ENCODE measurements around the gene RHOBTB1. TPM values are rescaled to one million over a fixed set of nuclear protein-coding genes. Genes with fewer than 3 reads are reported as not detected.

Gene RHOBTB1
- polyA plus RNA-seq, 3 donors from 2014 or later = 0.04 to 0.64 TPM; not detected in 1

DNA sequence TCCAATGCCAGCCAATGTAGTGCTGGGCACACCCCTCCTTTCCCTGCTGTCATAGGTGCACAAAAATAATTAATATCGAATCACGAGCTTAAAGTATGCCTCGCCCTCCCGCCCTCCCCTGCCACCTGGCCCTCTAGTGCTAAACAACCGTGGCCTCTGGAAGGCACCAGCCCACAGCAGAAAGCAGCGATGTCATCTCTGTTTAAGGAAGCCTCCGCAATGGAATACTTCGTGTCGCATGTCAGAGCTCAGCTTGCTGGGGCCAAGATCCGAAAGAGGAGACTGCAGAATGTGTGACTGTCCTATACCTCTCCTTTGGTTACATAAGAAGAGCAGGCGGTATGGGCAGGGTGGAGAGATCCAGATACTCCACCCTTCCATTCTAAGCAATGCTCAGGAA lies 71.5 kb downstream of the RHOBTB1 start:
- peaks cover 0 to 2% (median 0%) of the 10 kb centered on the region in 6 donors for H3K9me3 Mint-ChIP-seq
- no peak overlapping the region for H3K27ac Mint-ChIP-seq
- peaks cover 0 to 2% (median 0%) of the 10 kb centered on the region in 3 donors for H3K27me3 Mint-ChIP-seq (ENCODE audit: low read depth in 3 of 3)
- no peak for DNase-seq
- no peak overlapping the region for H3K4me3 Mint-ChIP-seq
- H3K36me3 Mint-ChIP-seq = no peaks in the 10 kb centered on the region
- no peaks in the 10 kb centered on the region for H3K4me1 Mint-ChIP-seq

- Mint-ChIP-seq H3K4me3 (no peak overlapping the region), H3K27me3 (ENCODE audit: low read depth in 3 of 3) (peaks cover 0 to 2% (median 0%) of the 10 kb centered on the region in 3 donors), H3K4me1 (no peaks in the 10 kb centered on the region), H3K9me3 (peaks cover 0 to 2% (median 0%) of the 10 kb centered on the region in 6 donors), H3K27ac (no peak overlapping the region), H3K36me3 (no peaks in the 10 kb centered on the region)
- no peak for DNase-seq
Measured at GRCh38 chr10:60871215-60871614, 72.8 kb downstream of the RHOBTB1 start.

DNA sequence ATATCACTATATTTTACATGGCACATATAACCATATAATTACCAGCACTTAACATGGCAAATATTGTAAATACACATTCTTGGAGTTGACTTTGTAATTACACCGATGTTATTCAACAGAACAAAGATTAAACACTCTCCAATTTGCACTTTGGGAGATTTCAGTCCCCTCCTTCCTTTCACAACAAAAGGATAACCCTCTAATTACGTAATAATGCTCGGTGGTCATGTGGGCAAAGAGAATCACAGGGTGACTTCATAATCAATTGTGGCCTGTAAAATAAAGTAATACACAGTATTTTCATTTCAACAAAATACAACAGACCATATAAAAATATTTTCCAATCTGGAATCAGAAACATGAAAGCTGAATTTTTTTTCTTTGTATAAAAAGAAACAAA lies 73.2 kb downstream of the RHOBTB1 start:
- H3K9me3 Mint-ChIP-seq = peaks cover 0 to 2% (median 0%) of the 10 kb centered on the region in 6 donors
- H3K27me3 Mint-ChIP-seq (ENCODE audit: low read depth in 3 of 3) = peaks cover 0 to 4% (median 0%) of the 10 kb centered on the region in 3 donors

DNA sequence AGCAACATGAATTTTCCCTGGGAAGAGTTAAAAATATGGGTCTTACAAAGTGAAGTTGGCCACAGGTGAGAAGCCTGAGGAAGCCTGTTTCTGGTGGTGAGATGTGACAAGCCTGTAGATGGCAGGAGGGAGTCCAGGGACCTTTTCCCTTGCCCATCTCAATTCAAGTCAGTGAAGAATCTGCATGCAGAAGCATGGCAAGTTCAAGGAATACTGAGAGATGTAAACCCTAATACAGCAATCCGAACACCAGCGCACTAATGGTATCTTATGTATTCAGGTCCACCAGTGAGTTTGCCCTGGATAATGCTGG lies 73.6 kb downstream of the RHOBTB1 start:
- H3K36me3 Mint-ChIP-seq = no peaks in the 10 kb centered on the region
- DNase-seq = no peak
- H3K27me3 Mint-ChIP-seq (ENCODE audit: low read depth in 3 of 3) = peaks cover 0 to 4% (median 0%) of the 10 kb centered on the region in 3 donors
- H3K4me1 Mint-ChIP-seq = no peaks in the 10 kb centered on the region
- no peak overlapping the region for H3K4me3 Mint-ChIP-seq
- H3K27ac Mint-ChIP-seq = no peak overlapping the region
- H3K9me3 Mint-ChIP-seq = peaks cover 0 to 2% (median 0%) of the 10 kb centered on the region in 6 donors

More for the DNA sequence above, 73.2 kb downstream of the RHOBTB1 start:
- no peak for DNase-seq
- no peak overlapping the region for H3K4me3 Mint-ChIP-seq
- H3K4me1 Mint-ChIP-seq = no peaks in the 10 kb centered on the region
- no peak overlapping the region for H3K27ac Mint-ChIP-seq
- no peaks in the 10 kb centered on the region for H3K36me3 Mint-ChIP-seq

- peaks cover 0 to 4% (median 0%) of the 10 kb centered on the region in 3 donors for H3K27me3 Mint-ChIP-seq (ENCODE audit: low read depth in 3 of 3)
- H3K27ac Mint-ChIP-seq = no peak overlapping the region
- no peak for DNase-seq
- H3K9me3 Mint-ChIP-seq = peaks cover 0 to 2% (median 0%) of the 10 kb centered on the region in 6 donors
- H3K4me1 Mint-ChIP-seq = no peaks in the 10 kb centered on the region
- no peaks in the 10 kb centered on the region for H3K36me3 Mint-ChIP-seq
- H3K4me3 Mint-ChIP-seq = no peak overlapping the region
Measured at GRCh38 chr10:60869652-60870415, 74.2 kb downstream of the RHOBTB1 start.

DNA sequence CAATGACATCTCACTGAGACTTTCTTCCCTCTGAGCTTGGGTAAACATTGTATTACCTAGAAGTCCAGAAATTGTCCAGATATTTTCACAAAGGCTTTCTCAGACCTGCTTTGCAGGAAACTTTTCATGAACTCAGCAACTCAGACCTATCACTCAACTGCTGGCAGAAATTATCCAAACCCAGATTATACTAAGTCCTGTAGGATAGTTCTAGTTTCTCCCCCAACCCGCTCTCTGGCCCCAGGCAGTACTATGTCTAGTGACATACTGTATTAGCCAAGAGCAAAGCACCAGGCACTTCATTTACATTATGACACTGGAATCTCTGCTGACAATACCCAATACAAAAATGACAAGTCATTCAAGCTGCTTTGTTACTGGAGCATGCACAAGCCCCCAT lies 75.0 kb downstream of the RHOBTB1 start:
- H3K4me1 Mint-ChIP-seq = no peaks in the 10 kb centered on the region
- H3K27ac Mint-ChIP-seq = no peak overlapping the region
- no peak overlapping the region for H3K4me3 Mint-ChIP-seq
- peaks cover 0 to 3% (median 0%) of the 10 kb centered on the region in 3 donors for H3K27me3 Mint-ChIP-seq (ENCODE audit: low read depth in 3 of 3)
- no peak for DNase-seq
- peaks cover 0 to 2% (median 0%) of the 10 kb centered on the region in 6 donors for H3K9me3 Mint-ChIP-seq
- H3K36me3 Mint-ChIP-seq = no peaks in the 10 kb centered on the region

GRCh38 chr10:60865198-60865783 lies 78.7 kb downstream of the RHOBTB1 start:
- no peaks in the 10 kb centered on the region for H3K4me1 Mint-ChIP-seq
- no peak for DNase-seq
- peaks cover 0 to 6% (median 3%) of the 10 kb centered on the region in 3 donors for H3K27me3 Mint-ChIP-seq (ENCODE audit: low read depth in 3 of 3)
- no peak overlapping the region for H3K4me3 Mint-ChIP-seq
- H3K27ac Mint-ChIP-seq = no peak overlapping the region
- no peaks in the 10 kb centered on the region for H3K36me3 Mint-ChIP-seq
- H3K9me3 Mint-ChIP-seq = peaks cover 0 to 2% (median 0%) of the 10 kb centered on the region in 6 donors

DNA sequence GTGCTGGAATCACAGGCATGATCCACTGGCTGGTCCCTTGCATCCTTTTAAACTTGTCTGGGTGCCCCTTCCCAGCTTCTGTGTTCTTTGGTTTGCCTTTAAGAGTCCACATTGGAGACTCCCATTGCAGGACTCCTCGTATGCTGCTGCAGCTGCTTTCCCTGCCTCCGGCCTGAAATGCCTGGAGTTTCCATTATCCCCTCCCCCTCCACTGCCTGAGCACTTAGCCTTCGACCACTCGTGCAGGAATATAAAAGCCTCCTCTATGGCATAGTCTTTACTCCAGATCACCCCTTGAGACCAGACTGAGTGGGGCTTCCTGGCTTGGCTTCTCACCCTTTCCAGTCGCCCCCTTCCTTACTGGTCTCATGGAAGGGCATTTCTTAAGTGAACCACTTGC lies 80.2 kb downstream of the RHOBTB1 start:
- H3K9me3 Mint-ChIP-seq = no peaks in the 10 kb centered on the region
- peaks cover 0 to 10% (median 3%) of the 10 kb centered on the region in 3 donors for H3K27me3 Mint-ChIP-seq (ENCODE audit: low read depth in 3 of 3)
- no peak for DNase-seq
- H3K36me3 Mint-ChIP-seq = no peaks in the 10 kb centered on the region
- no peak overlapping the region for H3K4me3 Mint-ChIP-seq
- H3K4me1 Mint-ChIP-seq = no peaks in the 10 kb centered on the region
- H3K27ac Mint-ChIP-seq = no peak overlapping the region

- H3K9me3 Mint-ChIP-seq = no peaks in the 10 kb centered on the region
- peaks cover 0 to 12% (median 3%) of the 10 kb centered on the region in 3 donors for H3K27me3 Mint-ChIP-seq (ENCODE audit: low read depth in 3 of 3)
- H3K36me3 Mint-ChIP-seq = no peaks in the 10 kb centered on the region
- H3K4me1 Mint-ChIP-seq = no peaks in the 10 kb centered on the region
- no peak overlapping the region for H3K4me3 Mint-ChIP-seq
- no peak for DNase-seq
- no peak overlapping the region for H3K27ac Mint-ChIP-seq
Measured at GRCh38 chr10:60862517-60862916, 81.5 kb downstream of the RHOBTB1 start.

DNA sequence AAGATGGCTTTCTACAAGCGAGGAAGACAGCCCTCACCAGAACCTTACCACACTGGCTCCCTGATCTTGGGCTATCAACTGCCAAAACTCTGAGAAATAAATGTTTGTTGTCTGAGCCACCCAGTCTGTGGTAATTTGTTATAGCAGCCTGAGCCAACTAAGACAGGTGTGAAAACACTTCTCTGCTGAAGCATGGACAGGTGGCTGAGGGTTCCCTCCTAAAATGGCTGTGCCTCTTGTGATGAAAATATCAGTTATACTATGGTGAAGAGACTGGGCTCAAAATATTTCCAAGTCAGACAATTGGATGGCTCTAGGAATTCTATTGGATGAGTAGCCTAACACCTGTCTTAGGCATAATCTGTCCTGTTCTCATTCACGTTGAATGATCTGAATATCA lies 87.6 kb downstream of the RHOBTB1 start:
- peaks cover 0 to 12% (median 1%) of the 10 kb centered on the region in 3 donors for H3K27me3 Mint-ChIP-seq (ENCODE audit: low read depth in 3 of 3)
- no peaks in the 10 kb centered on the region for H3K4me1 Mint-ChIP-seq
- no peak for DNase-seq
- H3K36me3 Mint-ChIP-seq = no peaks in the 10 kb centered on the region
- no peak overlapping the region for H3K4me3 Mint-ChIP-seq
- no peaks in the 10 kb centered on the region for H3K9me3 Mint-ChIP-seq
- H3K27ac Mint-ChIP-seq = no peak overlapping the region

- no peak overlapping the region for H3K27ac Mint-ChIP-seq
Measured at GRCh38 chr10:60853637-60854036, 90.3 kb downstream of the RHOBTB1 start.

GRCh38 chr10:60853107-60853506 lies 90.9 kb downstream of the RHOBTB1 start:
- no peak overlapping the region for H3K4me3 Mint-ChIP-seq
- H3K4me1 Mint-ChIP-seq = no peaks in the 10 kb centered on the region
- H3K36me3 Mint-ChIP-seq = no peaks in the 10 kb centered on the region
- no peaks in the 10 kb centered on the region for H3K9me3 Mint-ChIP-seq
- DNase-seq = no peak
- H3K27me3 Mint-ChIP-seq (ENCODE audit: low read depth in 3 of 3) = peaks cover 0 to 5% (median 1%) of the 10 kb centered on the region in 3 donors
- no peak overlapping the region for H3K27ac Mint-ChIP-seq

More at GRCh38 chr10:60853637-60854036, 90.3 kb downstream of the RHOBTB1 start:
- Mint-ChIP-seq H3K4me1 (no peaks in the 10 kb centered on the region), H3K9me3 (no peaks in the 10 kb centered on the region), H3K4me3 (no peak overlapping the region), H3K27me3 (ENCODE audit: low read depth in 3 of 3) (peaks cover 0 to 8% (median 1%) of the 10 kb centered on the region in 3 donors), H3K36me3 (no peaks in the 10 kb centered on the region)
- no peak for DNase-seq

DNA sequence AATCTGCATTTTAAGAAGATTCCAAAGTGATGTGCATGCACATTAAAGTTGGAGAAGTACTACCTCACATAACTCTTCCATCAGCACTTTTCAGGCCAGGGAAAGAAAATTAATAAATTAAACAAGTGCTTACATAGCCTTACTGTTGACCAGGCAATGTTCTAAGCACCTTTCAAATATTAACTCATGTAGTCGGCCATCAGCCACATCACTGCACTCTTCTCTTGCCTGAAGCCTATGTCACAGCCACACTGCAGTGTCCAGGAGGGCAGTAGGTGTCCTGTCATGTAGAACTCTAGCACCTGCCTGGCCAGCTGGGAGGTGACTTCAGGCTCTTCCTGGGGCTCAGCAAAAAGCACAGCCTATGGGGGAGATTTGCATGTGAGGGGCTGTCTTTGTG lies 94.2 kb downstream of the RHOBTB1 start:
- H3K4me3 Mint-ChIP-seq = no peak overlapping the region
- peaks cover 0 to 5% (median 1%) of the 10 kb centered on the region in 3 donors for H3K27me3 Mint-ChIP-seq (ENCODE audit: low read depth in 3 of 3)
- H3K9me3 Mint-ChIP-seq = no peaks in the 10 kb centered on the region
- no peak for DNase-seq
- H3K36me3 Mint-ChIP-seq = no peaks in the 10 kb centered on the region
- H3K27ac Mint-ChIP-seq = no peak overlapping the region
- H3K4me1 Mint-ChIP-seq = no peaks in the 10 kb centered on the region

DNA sequence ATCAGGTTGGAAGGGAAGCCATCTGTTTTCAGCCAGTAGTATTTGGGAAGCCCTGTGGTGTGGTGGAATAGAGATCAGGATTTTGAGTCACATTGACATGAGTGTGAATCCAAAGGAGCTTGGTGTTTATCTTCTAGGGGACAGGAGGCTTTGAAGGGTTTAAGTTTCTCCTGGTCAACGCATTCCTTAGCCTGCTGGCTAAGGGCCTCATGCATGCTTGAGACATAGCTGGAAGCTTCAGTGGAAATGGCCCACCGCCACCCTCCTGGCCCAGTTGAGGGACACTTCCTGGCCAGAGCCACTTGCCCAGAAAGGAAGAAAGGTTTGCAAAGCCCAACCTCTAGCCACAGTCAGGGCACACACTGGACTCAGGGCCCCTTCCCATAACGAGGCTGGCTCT lies 94.8 kb downstream of the RHOBTB1 start:
- H3K27me3 Mint-ChIP-seq (ENCODE audit: low read depth in 3 of 3) = peaks cover 0 to 5% (median 0%) of the 10 kb centered on the region in 3 donors
- H3K4me3 Mint-ChIP-seq = no peak overlapping the region
- H3K9me3 Mint-ChIP-seq = no peaks in the 10 kb centered on the region
- no peaks in the 10 kb centered on the region for H3K4me1 Mint-ChIP-seq
- DNase-seq = no peak
- H3K36me3 Mint-ChIP-seq = no peaks in the 10 kb centered on the region
- H3K27ac Mint-ChIP-seq = no peak overlapping the region
